Cardiac fibroblast (primary cell): ENCODE measurements around the gene DUOXA1.
"Not testable (repeated sequence)": the region's sequence is repeated elsewhere in the genome, so short reads cannot be mapped to it uniquely, and the experiment has no call there.

ENCODE experiments used
- DNase-seq, 2 donors: peaks; one replicate each; pipeline versions ENCODE4 v3.0.0 to v3.0.0-alpha.2; 2010; ENCODE audit warnings: low read depth in 2 of 2
- H3K4me3 ChIP-seq, 2 donors: replicated peaks in 1 of 2; 1 replicate in 1 of 2; 2 replicates in 1 of 2; pipeline ENCODE4 v1.5.1; 2011; ENCODE audit warnings: low read depth in 2 of 2, low read length in 2 of 2, mild to moderate bottlenecking in 2 of 2, moderate library complexity in 1 of 2
- CTCF ChIP-seq: IDR thresholded peaks from one replicate; pipeline ENCODE4 v1.5.1; 2011; ENCODE audit warnings: low read depth, mild to moderate bottlenecking, low read length, inconsistent platforms

Gene DUOXA1

GRCh38 chr15:45138814-45139765 lies 9.4 kb upstream of the DUOXA1 start:
- TF ChIP-seq CTCF = no peak
- no peak overlapping the region for H3K4me3 ChIP-seq
- DNase-seq = no peak

GRCh38 chr15:45137703-45138102 lies 8.0 kb upstream of the DUOXA1 start:
- no peak for DNase-seq
- no peak for TF ChIP-seq CTCF
- no peak overlapping the region for H3K4me3 ChIP-seq

- peak; percentile 11 for TF ChIP-seq CTCF
Observed at GRCh38 chr15:45136378-45136764, 6.7 kb upstream of the DUOXA1 start.

GRCh38 chr15:45135705-45136377 lies 6.2 kb upstream of the DUOXA1 start:
- DNase-seq, H3K4me3 ChIP-seq: not testable (repeated sequence)

More at GRCh38 chr15:45136378-45136764, 6.7 kb upstream of the DUOXA1 start:
- no peak for DNase-seq
- H3K4me3 ChIP-seq = no peak overlapping the region

- no peak overlapping the region for H3K4me3 ChIP-seq
- no peak for DNase-seq
- no peak for TF ChIP-seq CTCF
Observed at GRCh38 chr15:45134682-45135604, 5.3 kb upstream of the DUOXA1 start.

GRCh38 chr15:45134046-45134445 lies 4.4 kb upstream of the DUOXA1 start:
- no peak for DNase-seq
- TF ChIP-seq CTCF = no peak

GRCh38 chr15:45133561-45133920 lies 3.9 kb upstream of the DUOXA1 start:
- no peak for TF ChIP-seq CTCF
- H3K4me3 ChIP-seq = no peak overlapping the region
- no peak for DNase-seq

More at GRCh38 chr15:45134046-45134445, 4.4 kb upstream of the DUOXA1 start:
- no peak overlapping the region for H3K4me3 ChIP-seq
